Fibroblast of lung (primary cell): ENCODE results near the gene RCAN1. TPM values are rescaled to one million over a fixed set of nuclear protein-coding genes. Genes with fewer than 3 reads are reported as not detected.

Experiments used
- polyA plus RNA-seq, 2 donors: library from polyadenylated mRNA; depleted of rRNA in 1 of 2; stranded (reverse) in 1 of 2; unstranded in 1 of 2; fragments of >200 nt; gene quantifications; 2 replicates each; pipeline ENCODE4 v1.2.1, GENCODE V29; 2011 to 2012; ENCODE audit warnings: missing spikeins in 1 of 2
- total RNA-seq: library from RNA; depleted of rRNA; stranded (reverse); fragments of >200 nt; gene quantifications from 2 replicates; pipeline ENCODE4 v1.2.1, GENCODE V29; 2014

Gene RCAN1
- total and polyA plus RNA-seq, 2 donors (not counting 1 experiment from before 2014, with no cell fraction given): 94.8 to 259 TPM

Other genes with a start within 250 kb of the RCAN1 start
- 11.8 and 19.3 TPM in 2 replicates for gene SMIM11, start 239.6 kb downstream of the RCAN1 start, total RNA-seq
- 8.0 and 9.9 TPM in 2 replicates for gene SMIM11, start 239.6 kb downstream of the RCAN1 start, polyA plus RNA-seq
- gene SMIM34, start 191.2 kb downstream of the RCAN1 start, total RNA-seq: 0.26 TPM in 1 of 2 replicates, not detected in the other
- gene SMIM34, start 191.2 kb downstream of the RCAN1 start, polyA plus RNA-seq: not detected in 2 replicates
- gene KCNE1, start 102.9 kb downstream of the RCAN1 start, total RNA-seq: under 0.01 and 0.33 TPM in 2 replicates
- 0.45 and 0.63 TPM in 2 replicates for gene KCNE1, start 102.9 kb downstream of the RCAN1 start, polyA plus RNA-seq
- 1.8 and 5.3 TPM in 2 replicates for gene CLIC6, start 53.9 kb upstream of the RCAN1 start, total RNA-seq
- 2.0 and 2.4 TPM in 2 replicates for gene CLIC6, start 53.9 kb upstream of the RCAN1 start, polyA plus RNA-seq